ENCODE data around the gene CCDC86. TPM values are rescaled to one million over a fixed set of nuclear protein-coding genes. Genes with fewer than 3 reads are reported as not detected.

Gene CCDC86
- total and polyA plus RNA-seq, 4 donors: 8.1 to 15.2 (median 10.0) TPM

DNA sequence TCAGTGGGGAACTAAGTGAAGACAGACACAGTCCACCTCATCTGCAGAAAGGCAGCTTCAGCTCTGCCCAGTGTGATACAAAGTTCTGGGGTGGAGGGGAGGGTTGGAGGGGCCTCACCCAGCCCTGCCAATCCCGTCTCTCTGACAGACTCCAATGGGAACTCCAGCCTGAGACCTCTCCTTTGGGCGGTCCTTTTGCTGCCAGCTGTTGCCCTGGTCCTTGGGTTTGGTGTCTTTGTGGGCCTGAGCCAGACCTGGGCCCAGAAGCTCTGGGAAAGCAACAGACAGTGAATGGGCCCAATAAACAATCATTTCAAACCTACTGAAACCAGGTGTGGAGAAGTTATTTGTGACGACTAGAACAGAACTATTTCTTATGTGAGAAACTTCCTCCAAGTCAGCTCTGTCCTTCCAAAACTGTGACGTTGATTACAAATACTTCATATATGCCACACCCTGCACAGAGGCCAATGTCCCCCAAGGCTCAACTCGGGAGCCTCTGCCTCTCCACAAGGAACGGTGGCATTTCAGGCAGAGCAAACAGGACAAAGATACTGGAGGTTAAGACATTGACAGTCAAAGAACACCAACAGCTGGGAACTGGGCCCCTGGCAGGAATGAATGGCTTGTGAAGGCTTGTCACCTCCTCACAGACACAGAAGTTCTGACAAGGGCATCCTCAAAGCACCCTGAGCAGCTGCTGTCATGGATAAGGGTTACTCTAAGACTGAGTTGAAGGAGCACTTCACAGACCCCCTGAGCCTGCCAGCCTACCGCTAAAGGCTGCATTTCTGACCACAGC lies 33.7 kb downstream of the CCDC86 start:
- intact Hi-C loops (cut with DNase I): no loop called here
- WGBS, 2 donors: 82 to 88% methylated on average over 7 of the region's 7 CpGs
- Histone ChIP-seq H3K27ac (ENCODE audit: low read depth in 1 of 2, low read length in 2 of 2) (no peak overlapping the region), H3K4me1 (ENCODE audit: control insufficient read depth in 1 of 2, insufficient read depth in 2 of 2, low read length in 2 of 2) (no peaks in the 10 kb centered on the region), H3K9me3 (ENCODE audit: control insufficient read depth, low read length) (no peaks in the 10 kb centered on the region), H3K4me3 (ENCODE audit: low read length in 2 of 2) (no peak overlapping the region), H3K27me3 (ENCODE audit: control insufficient read depth in 1 of 2, insufficient read depth in 2 of 2, low read length in 1 of 2) (no peaks in the 10 kb centered on the region), H3K36me3 (ENCODE audit: control insufficient read depth in 1 of 2, insufficient read depth in 2 of 2, low read length in 1 of 2) (peaks cover 0 to 2% of the 10 kb centered on the region in 2 donors)
- DNase-seq (no peak), ATAC-seq (ENCODE audit: low FRiP score) (no peak)

GRCh38 chr11:60876168-60876485 lies 34.2 kb downstream of the CCDC86 start:
- peaks cover 0 to 2% of the 10 kb centered on the region in 2 donors for H3K36me3 ChIP-seq (ENCODE audit: control insufficient read depth in 1 of 2, insufficient read depth in 2 of 2, low read length in 1 of 2)
- no peaks in the 10 kb centered on the region for H3K9me3 ChIP-seq (ENCODE audit: control insufficient read depth, low read length)
- DNase-seq (no peak), ATAC-seq (ENCODE audit: low FRiP score) (no peak)
- WGBS, 2 donors: 92 to 100% methylated on average over 2 of the region's 2 CpGs
- no peaks in the 10 kb centered on the region for H3K4me1 ChIP-seq (ENCODE audit: control insufficient read depth in 1 of 2, insufficient read depth in 2 of 2, low read length in 2 of 2)
- intact Hi-C loops (cut with DNase I): no loop called here
- H3K4me3 ChIP-seq (ENCODE audit: low read length in 2 of 2): no peak overlapping the region
- H3K27ac ChIP-seq (ENCODE audit: low read depth in 1 of 2, low read length in 2 of 2): no peak overlapping the region
- H3K27me3 ChIP-seq (ENCODE audit: control insufficient read depth in 1 of 2, insufficient read depth in 2 of 2, low read length in 1 of 2): no peaks in the 10 kb centered on the region

GRCh38 chr11:60878245-60879101 lies 36.6 kb downstream of the CCDC86 start:
- Histone ChIP-seq H3K27ac (ENCODE audit: low read depth in 1 of 2, low read length in 2 of 2) (peak overlapping the region in 1 of 2 donors; percentile 76), H3K36me3 (ENCODE audit: control insufficient read depth in 1 of 2, insufficient read depth in 2 of 2, low read length in 1 of 2) (peaks cover 0 to 2% of the 10 kb centered on the region in 2 donors), H3K9me3 (ENCODE audit: control insufficient read depth, low read length) (no peaks in the 10 kb centered on the region), H3K27me3 (ENCODE audit: control insufficient read depth in 1 of 2, insufficient read depth in 2 of 2, low read length in 1 of 2) (no peaks in the 10 kb centered on the region), H3K4me1 (ENCODE audit: control insufficient read depth in 1 of 2, insufficient read depth in 2 of 2, low read length in 2 of 2) (no peaks in the 10 kb centered on the region), H3K4me3 (ENCODE audit: low read length in 2 of 2) (no peak overlapping the region)
- peak; percentile 72 for ATAC-seq (ENCODE audit: low FRiP score)
- intact Hi-C loops (cut with DNase I): no loop called here
- no peak for DNase-seq
- 41 to 45% methylated on average over 5 of the region's 5 CpGs for WGBS, 2 donors

DNA sequence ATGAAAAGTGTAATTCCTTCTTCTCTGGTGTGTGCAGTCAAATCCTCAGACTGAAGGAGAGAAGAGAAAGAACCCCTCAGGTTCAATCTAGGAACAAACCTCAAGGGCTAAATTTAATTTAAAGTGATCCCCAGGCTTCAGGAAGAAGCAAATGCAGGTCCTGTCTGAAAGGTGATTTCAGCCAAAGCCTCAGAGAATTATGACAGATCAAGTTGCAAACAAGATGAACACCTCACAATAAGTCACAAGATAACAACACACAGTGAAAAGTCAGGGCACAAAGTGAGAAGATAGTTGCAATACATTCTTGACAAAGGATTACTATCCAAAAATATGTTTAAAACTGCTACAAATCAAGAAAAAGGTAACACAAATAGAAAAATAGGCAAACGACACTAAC lies 37.2 kb downstream of the CCDC86 start:
- Histone ChIP-seq H3K27ac (ENCODE audit: low read depth in 1 of 2, low read length in 2 of 2) (no peak overlapping the region), H3K9me3 (ENCODE audit: control insufficient read depth, low read length) (no peaks in the 10 kb centered on the region), H3K27me3 (ENCODE audit: control insufficient read depth in 1 of 2, insufficient read depth in 2 of 2, low read length in 1 of 2) (no peaks in the 10 kb centered on the region), H3K4me1 (ENCODE audit: control insufficient read depth in 1 of 2, insufficient read depth in 2 of 2, low read length in 2 of 2) (no peaks in the 10 kb centered on the region), H3K4me3 (ENCODE audit: low read length in 2 of 2) (no peak overlapping the region), H3K36me3 (ENCODE audit: control insufficient read depth in 1 of 2, insufficient read depth in 2 of 2, low read length in 1 of 2) (peaks cover 0 to 2% of the 10 kb centered on the region in 2 donors)
- no peak for ATAC-seq (ENCODE audit: low FRiP score)
- no peak for DNase-seq
- 75 to 86% methylated on average over 1 of the region's 1 CpG for WGBS, 2 donors
- intact Hi-C loops (cut with DNase I): no loop called here

- 69 to 78% methylated on average over 5 of the region's 5 CpGs for WGBS, 2 donors
- H3K27me3 ChIP-seq (ENCODE audit: control insufficient read depth in 1 of 2, insufficient read depth in 2 of 2, low read length in 1 of 2): no peaks in the 10 kb centered on the region
- H3K9me3 ChIP-seq (ENCODE audit: control insufficient read depth, low read length): no peaks in the 10 kb centered on the region
- peak overlapping the region in 1 of 2 donors; percentile 1 for H3K27ac ChIP-seq (ENCODE audit: low read depth in 1 of 2, low read length in 2 of 2)
- ATAC-seq (ENCODE audit: low FRiP score) (no peak), DNase-seq (no peak)
- no peaks in the 10 kb centered on the region for H3K4me1 ChIP-seq (ENCODE audit: control insufficient read depth in 1 of 2, insufficient read depth in 2 of 2, low read length in 2 of 2)
- H3K4me3 ChIP-seq (ENCODE audit: low read length in 2 of 2): no peak overlapping the region
- intact Hi-C loops (cut with DNase I): no loop called here
- H3K36me3 ChIP-seq (ENCODE audit: control insufficient read depth in 1 of 2, insufficient read depth in 2 of 2, low read length in 1 of 2): peaks cover 0 to 2% of the 10 kb centered on the region in 2 donors
Measured at GRCh38 chr11:60879971-60880588, 38.2 kb downstream of the CCDC86 start.

DNA sequence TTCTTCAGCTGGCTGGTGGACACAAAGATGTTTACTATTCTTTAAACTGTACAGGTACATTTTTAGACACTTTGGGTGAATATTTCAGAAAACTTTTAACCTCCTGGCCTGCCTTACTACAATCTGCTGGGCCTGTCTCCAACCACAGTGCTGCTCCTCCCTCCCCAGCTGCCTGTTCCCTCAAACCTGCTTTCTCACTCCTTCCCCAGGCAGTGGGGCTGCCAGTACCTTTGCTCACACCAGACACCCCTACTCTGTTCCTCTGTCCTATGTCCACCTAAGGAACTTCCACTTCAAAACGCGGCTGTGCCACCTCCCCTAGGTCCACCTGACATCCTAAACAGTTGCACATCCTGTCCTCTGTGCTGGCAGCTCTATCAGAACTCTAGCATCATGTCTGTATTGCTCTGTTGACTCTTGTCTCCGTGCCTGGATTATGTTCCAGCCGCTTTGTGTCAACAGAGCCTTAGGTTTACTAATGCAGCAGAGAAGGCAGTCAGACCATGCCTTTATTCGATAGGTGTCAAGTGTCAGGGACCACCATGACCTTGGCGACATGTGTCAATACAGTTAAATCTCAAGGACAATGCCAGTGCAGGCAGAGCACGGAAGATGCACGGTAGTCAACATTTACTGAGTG lies 38.9 kb downstream of the CCDC86 start:
- DNase-seq: no peak

DNA sequence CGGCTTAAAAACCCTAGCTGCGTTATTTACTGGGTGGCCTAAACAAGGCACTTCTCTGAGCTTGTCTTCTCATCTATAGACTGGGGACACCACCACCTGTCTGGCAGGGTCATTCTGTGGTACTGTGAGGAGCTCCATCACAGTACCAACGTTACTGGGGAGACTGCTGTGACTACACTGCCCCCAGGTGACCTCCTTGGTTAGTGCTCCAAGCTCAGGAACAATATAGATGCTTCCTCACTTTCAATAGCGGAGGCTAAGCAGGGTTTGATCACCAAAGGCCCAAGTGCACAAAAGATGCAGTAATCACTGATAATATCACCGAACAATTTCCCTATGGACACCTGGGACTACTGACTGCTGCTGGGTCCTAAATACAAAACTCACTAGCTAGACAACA lies 45.6 kb downstream of the CCDC86 start:
- no peaks in the 10 kb centered on the region for H3K36me3 ChIP-seq (ENCODE audit: control insufficient read depth in 1 of 2, insufficient read depth in 2 of 2, low read length in 1 of 2)
- DNase-seq: no peak
- H3K27ac ChIP-seq (ENCODE audit: low read depth in 1 of 2, low read length in 2 of 2): no peak overlapping the region
- WGBS, 2 donors: 60 to 61% methylated on average over 5 of the region's 5 CpGs
- ATAC-seq (ENCODE audit: low FRiP score): peak; percentile 44
- H3K9me3 ChIP-seq (ENCODE audit: control insufficient read depth, low read length): no peaks in the 10 kb centered on the region
- intact Hi-C loops (cut with DNase I): no loop called here
- H3K4me3 ChIP-seq (ENCODE audit: low read length in 2 of 2): no peak overlapping the region
- H3K27me3 ChIP-seq (ENCODE audit: control insufficient read depth in 1 of 2, insufficient read depth in 2 of 2, low read length in 1 of 2): no peaks in the 10 kb centered on the region
- H3K4me1 ChIP-seq (ENCODE audit: control insufficient read depth in 1 of 2, insufficient read depth in 2 of 2, low read length in 2 of 2): no peaks in the 10 kb centered on the region

More for the DNA sequence above, 38.9 kb downstream of the CCDC86 start:
- Histone ChIP-seq H3K27ac (ENCODE audit: low read depth in 1 of 2, low read length in 2 of 2) (no peak overlapping the region), H3K9me3 (ENCODE audit: control insufficient read depth, low read length) (no peaks in the 10 kb centered on the region), H3K4me1 (ENCODE audit: control insufficient read depth in 1 of 2, insufficient read depth in 2 of 2, low read length in 2 of 2) (no peaks in the 10 kb centered on the region), H3K27me3 (ENCODE audit: control insufficient read depth in 1 of 2, insufficient read depth in 2 of 2, low read length in 1 of 2) (no peaks in the 10 kb centered on the region), H3K36me3 (ENCODE audit: control insufficient read depth in 1 of 2, insufficient read depth in 2 of 2, low read length in 1 of 2) (no peaks in the 10 kb centered on the region), H3K4me3 (ENCODE audit: low read length in 2 of 2) (no peak overlapping the region)
- intact Hi-C loops (cut with DNase I): no loop called here
- ATAC-seq (ENCODE audit: low FRiP score): no peak
- WGBS, 2 donors: 77 to 79% methylated on average over 8 of the region's 8 CpGs

- H3K27me3 ChIP-seq (ENCODE audit: control insufficient read depth in 1 of 2, insufficient read depth in 2 of 2, low read length in 1 of 2): no peaks in the 10 kb centered on the region
- no peak overlapping the region for H3K27ac ChIP-seq (ENCODE audit: low read depth in 1 of 2, low read length in 2 of 2)
- ATAC-seq (ENCODE audit: low FRiP score) (no peak), DNase-seq (no peak)
- intact Hi-C loops (cut with DNase I): no loop called here
- H3K36me3 ChIP-seq (ENCODE audit: control insufficient read depth in 1 of 2, insufficient read depth in 2 of 2, low read length in 1 of 2): no peaks in the 10 kb centered on the region
- H3K4me3 ChIP-seq (ENCODE audit: low read length in 2 of 2): no peak overlapping the region
- 63 to 68% methylated on average over 6 of the region's 6 CpGs for WGBS, 2 donors
- H3K4me1 ChIP-seq (ENCODE audit: control insufficient read depth in 1 of 2, insufficient read depth in 2 of 2, low read length in 2 of 2): no peaks in the 10 kb centered on the region
- no peaks in the 10 kb centered on the region for H3K9me3 ChIP-seq (ENCODE audit: control insufficient read depth, low read length)
Measured at GRCh38 chr11:60889869-60890311, 48.0 kb downstream of the CCDC86 start.
